IPS-11a (cell line): ENCODE data around the gene HLA-DRA.
"Not testable (repeated sequence)": the region's sequence is repeated elsewhere in the genome, so short reads cannot be mapped to it uniquely, and the experiment has no call there.

Experiments
- H3K4me3 ChIP-seq: one replicate; pipeline ENCODE4 v1.5.1; 2013; ENCODE audit warnings: low read depth, low read length, control low read depth

HLA-DRA gene

DNA sequence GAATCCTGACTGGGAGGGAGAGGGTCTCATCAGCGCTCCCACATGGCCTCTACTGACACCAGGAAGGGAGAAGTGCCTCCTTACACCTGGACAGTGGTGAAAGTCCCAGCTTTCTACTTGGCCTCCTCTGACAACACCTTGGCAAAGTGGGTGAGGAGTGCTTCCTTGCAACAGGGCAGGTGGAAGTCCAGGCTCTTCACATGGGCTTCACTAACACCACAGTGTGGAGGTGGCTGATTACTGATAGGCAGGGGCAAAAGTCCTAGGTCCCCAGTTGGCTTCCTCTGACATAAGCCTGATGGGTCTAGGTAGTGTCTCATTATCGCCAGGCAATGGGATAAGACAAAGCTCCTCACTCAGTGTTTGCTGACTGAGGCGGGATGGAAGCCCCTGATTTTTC, 9.5 kb upstream of the HLA-DRA start:
- H3K4me3 ChIP-seq, result no peak overlapping the region

DNA sequence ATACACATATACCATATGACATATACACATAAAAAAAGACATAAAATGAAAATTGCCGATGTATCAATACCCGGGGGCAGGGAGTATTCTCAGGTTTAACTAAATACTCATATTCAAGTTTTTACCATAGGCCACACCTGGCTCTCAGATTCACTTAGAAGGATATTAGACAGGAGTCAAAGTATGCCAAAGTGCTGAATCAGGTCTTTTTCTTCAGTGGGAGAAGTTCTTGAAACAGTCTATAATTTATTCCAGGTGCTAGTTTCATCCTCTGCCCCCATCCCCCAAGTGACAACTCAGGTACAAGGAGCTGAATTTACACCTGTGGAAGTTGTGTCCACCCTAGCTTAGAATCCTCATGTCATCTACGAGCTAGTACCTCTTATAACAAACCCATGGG, 8.5 kb upstream of the HLA-DRA start:
- no peak overlapping the region for H3K4me3 ChIP-seq

DNA sequence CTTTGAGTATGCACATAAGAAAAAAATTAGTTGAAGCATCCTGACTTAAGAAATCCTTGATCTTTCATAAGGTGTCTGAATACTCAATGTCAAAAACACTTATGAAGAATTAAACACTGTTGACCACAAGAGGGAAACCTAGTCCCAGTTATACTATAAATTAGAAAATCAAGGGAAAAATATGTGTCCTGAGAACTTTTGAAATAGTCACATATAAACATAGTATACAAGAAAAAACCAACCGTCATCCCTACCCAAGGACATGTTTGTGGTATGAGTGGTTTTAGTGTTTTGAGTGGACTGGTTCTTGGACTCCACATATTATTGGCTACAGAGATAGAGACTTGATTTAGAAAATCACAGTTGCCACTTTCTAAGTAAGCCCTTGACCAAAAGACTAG, 7.6 kb upstream of the HLA-DRA start:
- no peak overlapping the region for H3K4me3 ChIP-seq

DNA sequence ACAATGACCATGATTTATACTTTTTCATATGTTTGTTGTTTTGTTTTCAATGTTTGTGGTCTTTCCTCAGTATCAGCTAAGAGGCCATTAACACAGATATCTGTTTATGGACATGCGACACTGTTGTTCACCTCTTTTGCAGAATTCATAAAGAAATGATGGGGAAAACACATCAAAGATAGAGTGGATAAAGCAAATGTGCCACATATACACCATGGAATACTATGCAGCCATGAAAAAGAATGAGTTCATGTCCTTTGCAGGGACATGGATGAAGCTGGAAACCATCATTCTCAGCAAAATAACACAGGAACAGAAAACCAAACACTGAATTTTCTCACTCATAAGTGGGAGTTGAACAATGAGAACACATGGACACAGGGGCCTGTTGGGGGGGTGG, 5.7 kb upstream of the HLA-DRA start:
- not testable (repeated sequence) for H3K4me3 ChIP-seq

DNA sequence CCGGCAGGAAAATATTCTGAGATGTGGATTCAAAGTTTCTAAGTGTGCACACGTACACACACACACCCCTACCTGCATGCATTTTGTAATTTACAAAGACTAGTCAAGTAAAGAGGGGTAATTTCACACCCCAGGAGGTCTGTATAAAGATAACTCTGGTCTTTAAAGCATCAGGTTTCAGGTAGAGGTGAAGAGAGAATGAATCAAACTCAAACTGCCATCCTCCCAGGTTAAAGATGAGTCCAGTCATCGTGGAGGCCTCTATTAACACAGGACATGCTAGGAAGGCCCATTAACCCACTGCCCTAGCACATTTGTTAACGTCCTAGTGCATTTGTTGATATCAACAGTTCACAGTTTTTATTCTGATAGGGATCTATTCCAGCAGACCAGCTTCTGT, 3.5 kb upstream of the HLA-DRA start:
- H3K4me3 ChIP-seq, result no peak overlapping the region

DNA sequence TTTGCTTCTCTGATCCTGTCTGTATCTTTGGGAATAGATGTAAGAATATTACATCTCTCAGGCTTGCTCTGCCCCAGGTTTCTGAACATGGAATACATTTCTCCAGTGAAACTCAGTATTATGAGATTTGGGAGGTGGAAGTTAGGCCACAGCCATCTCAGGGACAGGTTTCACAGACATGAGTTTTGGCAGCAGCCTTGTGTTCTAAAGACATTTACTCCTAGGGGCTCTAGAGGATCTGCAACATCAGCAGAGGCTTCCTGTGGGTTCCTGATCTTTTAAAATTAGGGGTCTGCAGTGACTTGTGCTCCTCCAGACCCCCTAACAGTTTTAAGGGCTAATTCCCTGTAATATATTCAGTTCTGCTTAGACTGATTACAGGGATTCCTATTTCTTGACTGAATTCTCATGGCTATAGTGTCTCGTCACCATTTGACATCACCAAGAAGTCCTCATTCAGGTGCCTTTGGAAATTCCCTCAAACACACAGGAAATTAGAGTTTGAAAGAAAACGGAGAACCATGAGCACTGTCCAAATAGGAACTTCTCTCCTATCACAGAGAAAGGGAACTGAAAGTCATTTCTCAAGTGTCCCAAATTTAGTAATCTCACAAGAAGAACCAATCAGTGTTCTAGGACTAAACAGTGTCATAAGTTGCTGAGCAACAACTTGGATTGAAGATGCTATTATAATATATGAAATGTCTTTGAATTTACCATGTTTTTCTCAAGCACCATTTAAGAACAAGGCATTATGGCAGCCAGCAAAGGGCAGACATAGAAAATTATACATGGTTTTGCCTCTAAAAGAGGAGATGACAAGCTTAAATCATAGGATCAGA, 2.5 kb upstream of the HLA-DRA start:
- no peak overlapping the region for H3K4me3 ChIP-seq

DNA sequence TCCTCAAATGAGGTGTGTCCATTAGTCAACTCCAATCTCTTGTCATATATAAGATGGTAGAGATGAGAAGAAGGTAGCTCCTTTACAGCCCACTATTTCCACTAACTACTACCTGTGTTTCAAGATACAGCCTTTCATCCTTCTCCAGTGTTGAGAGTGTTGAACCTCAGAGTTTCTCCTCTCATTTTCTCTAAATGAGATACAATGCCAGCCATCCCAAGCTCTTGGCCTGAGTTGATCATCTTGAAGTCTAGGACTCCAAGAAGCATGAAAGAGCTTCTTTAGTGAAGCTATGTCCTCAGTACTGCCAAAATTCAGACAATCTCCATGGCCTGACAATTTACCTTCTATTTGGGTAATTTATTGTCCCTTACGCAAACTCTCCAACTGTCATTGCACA, 548 bp upstream of the HLA-DRA start:
- H3K4me3 ChIP-seq, result no peak overlapping the region

DNA sequence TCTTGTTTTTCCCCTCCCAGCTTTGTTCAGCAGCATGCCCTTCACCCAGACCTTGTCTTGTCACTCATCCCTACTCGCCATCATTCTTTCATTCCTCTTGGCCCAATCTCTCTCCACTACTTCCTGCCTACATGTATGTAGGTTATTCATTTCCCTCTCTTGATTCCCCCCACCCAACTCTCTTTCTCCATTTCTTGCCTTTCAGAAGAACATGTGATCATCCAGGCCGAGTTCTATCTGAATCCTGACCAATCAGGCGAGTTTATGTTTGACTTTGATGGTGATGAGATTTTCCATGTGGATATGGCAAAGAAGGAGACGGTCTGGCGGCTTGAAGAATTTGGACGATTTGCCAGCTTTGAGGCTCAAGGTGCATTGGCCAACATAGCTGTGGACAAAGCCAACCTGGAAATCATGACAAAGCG, 2.6 kb downstream of the HLA-DRA start:
- no peak overlapping the region for H3K4me3 ChIP-seq

DNA sequence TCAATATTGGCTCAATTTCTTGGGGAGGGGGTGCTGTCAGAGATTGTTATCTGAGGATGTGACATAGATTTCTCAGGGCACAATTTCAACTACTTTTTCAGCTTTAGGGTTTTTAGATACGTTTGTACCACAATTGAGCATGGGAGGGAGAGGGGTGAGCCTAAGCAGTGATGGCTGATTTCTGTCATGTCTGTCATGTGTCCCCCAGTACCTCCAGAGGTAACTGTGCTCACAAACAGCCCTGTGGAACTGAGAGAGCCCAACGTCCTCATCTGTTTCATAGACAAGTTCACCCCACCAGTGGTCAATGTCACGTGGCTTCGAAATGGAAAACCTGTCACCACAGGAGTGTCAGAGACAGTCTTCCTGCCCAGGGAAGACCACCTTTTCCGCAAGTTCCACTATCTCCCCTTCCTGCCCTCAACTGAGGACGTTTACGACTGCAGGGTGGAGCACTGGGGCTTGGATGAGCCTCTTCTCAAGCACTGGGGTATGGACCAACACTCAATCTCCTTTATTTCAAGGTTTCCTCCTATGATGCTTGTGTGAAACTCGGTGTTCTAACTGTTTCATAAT, 3.4 kb downstream of the HLA-DRA start:
- H3K4me3 ChIP-seq, result no peak overlapping the region

DNA sequence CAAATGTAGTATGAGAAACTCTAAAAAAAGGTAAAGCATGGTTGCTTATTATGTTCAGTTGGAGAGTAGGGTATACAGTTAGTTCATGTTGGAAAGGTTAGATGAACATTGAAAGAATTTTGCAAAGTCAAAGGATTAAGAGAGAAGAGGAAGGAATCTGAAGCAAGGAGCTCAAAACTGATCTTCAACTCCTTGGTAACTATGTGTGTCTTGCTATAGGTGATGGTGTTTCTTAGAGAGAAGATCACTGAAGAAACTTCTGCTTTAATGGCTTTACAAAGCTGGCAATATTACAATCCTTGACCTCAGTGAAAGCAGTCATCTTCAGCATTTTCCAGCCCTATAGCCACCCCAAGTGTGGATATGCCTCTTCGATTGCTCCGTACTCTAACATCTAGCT, 4.7 kb downstream of the HLA-DRA start:
- no peak overlapping the region for H3K4me3 ChIP-seq

DNA sequence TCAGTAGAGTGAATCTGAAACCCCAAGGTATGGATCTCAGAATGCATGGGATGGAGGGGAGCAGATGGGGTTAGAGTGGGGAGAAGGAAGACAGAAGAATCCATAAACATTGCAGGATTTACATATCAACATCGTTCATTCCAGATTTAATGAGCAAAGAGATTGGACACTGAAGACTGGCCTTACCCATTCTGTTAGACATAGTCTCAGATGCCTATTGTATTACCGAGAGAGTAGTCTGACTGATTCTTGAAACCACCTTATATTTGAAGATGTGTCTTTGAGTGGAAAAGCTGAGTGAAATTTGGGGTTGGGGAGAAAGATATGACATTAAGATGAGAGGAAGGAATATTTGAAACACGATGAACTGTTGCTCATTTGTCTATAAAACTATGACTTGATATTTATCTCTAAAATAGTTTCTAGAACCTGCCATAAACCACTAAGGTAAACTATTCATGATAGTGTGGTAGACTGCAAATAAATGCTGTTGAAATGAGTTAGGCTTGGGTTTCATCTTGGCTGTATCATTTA, 5.7 kb downstream of the HLA-DRA start:
- H3K4me3 ChIP-seq, result no peak overlapping the region

DNA sequence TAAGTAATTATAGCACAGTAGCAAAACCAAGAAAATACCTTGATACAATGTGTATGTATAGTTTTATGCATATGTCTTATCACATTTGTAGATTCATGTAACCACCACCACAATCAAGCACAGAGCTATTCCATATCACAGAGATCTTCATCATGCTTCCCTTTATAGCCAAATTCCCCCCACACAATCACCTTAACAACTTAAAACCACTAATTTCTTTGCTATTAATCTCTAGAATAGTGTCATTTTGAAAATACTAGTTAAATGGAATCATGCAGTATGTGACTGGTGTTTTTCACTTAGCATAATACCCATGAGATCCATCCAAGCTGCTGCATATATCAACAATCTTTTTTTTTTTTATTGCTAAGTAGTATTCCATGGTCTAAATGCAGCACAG, 8.2 kb downstream of the HLA-DRA start:
- no peak overlapping the region for H3K4me3 ChIP-seq

DNA sequence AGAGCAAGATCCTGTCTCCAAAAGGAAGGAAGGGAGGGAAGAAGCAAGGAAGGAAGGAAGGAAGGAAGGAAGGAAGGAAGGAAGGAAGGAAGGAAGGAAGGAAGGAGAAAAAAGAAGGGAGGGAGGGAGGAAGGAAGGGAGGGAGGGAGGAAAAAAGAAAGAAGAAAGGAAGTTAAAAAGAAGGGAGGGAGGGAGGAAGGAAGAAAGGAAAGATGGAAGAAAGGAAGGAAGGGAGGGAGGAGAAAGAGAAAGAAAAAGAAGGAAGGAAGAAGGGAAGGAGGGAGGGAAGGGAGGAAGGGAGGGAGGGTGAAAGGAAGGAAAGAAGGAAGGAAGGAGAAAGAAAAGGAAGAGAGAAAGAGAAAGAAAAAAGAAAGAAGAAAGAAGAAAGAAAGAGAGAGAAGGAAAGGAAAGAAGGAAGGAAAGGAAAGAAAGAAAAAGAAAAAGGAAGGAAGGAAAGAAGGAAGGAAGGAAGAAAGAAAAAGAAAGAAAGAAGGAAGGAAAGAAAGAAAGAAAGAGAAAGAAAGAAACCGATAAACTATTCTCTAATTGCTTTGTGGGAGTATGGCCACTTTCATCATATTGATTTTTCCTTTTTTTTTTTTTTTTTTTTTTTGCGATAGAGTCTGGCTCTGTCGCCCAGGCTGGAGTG, 9.5 kb downstream of the HLA-DRA start:
- H3K4me3 ChIP-seq, result no peak overlapping the region

DNA sequence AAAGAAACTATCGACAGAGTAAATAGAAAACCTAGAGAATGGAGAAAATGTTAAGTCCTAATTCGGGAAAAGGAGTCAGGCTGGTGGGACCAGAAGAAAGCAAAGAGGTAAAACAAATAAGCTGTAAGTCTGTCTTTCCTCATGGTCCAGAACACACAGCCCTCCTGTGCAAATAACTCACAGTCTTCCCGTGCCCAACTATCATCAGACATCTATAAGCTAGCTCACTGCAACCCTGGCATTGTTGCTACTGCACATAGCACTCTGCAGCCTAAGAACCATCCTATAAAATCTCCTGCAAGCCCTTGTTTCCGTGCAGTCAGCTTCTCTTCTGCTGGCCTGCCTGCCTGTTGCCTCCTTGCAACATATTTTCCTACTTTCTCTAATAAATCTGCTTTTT, 17.4 kb downstream of the HLA-DRA start:
- no peak overlapping the region for H3K4me3 ChIP-seq

DNA sequence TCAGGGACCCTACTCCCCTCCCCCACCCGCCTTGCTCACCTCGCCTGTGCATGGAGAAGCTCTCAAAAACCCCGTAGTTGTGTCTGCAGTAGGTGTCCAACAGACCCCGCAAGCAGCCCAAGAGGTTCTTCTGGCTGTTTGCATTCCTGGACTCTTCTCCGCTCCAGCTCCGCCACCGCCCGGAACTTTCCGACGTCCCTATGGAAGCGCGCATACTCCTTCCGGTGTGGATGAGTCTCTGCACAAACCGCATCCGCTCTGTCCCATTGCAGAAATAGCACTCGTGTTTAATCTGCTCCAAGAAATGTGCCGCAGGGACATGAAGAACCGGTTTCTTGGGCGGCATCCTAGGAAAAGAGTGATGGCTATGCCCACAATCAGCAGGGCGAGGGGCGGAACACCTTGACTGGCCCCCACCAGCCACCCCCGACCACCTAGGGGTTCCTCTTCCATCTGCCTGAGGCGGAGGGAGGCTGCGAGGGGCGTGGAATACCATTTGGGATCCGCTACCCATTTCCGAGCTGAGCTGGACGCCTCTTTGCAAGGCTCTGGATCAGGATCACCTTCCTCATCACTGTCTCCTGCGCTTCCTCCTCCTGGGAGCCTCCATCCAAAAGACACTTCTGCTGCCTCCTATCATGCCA, 20.2 kb downstream of the HLA-DRA start:
- no peak overlapping the region for H3K4me3 ChIP-seq

DNA sequence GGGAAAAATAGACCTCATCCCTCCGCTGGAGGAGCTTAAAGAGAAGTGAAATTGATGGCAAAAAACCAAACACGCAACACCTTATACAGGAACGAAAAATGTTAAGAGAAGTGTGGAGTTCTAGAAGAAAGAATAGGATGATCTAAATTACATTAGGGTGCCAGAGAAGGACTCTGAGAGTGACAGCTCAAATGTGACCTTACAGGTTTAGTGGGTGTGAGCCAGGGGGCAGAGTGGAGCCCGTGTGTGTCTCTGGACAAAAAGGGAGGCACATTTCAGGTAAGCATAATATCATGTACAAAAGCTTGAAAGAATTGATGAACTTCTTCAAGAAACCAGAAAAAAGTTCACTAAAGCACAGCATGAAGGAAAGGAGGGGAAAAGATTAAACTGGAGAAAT, 20.8 kb downstream of the HLA-DRA start:
- no peak overlapping the region for H3K4me3 ChIP-seq

DNA sequence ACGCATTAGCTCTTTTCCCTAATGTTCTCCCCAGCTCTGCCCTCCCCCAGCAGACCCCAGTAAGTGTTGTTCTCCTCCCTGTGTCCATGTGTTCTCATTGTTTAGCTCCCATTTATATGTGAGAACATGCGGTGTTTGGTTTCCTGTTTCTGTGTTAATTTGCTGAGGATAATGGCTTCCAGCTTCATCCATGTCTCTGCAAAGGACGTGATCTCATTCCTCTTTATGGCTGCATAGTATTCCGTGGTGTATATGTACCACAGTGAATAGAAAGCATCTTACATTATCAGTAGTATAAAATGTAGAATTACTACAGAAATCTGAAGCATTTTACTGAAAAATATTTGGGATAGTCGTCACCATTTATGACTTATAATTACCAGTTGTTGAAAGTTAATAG, 21.8 kb downstream of the HLA-DRA start:
- H3K4me3 ChIP-seq, result no peak overlapping the region

DNA sequence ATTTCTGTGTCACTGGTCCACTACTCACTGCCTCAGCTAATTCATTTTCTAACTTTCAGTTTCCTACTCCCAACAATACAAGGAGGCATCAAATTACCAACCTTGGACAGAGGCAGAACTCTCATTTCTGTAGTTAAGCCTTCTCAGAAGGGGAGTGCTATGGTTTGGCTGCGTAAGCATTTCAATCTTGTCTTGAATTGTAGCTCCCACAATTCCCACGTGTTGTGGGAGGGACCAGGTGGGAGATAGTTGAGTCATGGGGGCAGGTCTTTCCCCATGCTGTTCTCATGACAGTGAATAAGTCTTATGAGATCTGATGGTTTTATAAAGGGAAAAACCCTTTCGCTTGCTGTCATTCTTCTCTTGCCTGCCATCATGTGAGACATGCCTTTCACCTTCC, 22.9 kb downstream of the HLA-DRA start:
- no peak overlapping the region for H3K4me3 ChIP-seq

DNA sequence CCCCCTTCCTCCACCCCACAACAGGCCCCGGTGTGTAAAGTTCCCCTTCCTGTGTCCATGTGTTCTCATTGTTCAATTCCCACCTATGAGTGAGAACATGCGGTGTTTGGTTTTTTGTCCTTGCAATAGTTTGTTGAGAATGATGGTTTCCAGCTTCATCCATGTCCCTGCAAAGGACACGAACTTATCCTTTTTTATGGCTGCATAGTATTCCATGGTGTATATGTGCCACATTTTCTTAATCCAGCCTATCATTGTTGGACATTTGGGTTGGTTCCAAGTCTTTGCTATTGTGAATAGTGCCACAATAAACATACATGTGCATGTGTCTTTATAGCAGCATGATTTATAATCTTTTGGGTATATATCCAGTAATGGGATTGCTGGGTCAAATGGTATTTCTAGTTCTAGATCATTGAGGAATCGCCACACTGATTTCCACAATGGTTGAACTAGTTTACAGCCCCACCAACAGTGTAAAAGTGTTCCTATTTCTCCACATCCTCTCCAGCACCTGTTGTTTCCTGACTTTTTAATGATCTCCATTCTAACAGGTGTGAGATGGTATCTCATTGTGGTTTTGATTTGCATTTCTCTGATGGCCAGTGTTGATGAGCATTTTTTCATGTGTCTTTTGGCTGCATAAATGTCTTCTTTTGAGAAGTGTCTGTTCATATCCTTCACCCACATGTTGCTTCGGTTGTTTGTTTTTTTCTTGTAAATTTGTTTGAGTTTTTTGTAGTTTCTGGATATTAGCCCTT, 28.2 kb downstream of the HLA-DRA start:
- H3K4me3 ChIP-seq, result not testable (repeated sequence)

DNA sequence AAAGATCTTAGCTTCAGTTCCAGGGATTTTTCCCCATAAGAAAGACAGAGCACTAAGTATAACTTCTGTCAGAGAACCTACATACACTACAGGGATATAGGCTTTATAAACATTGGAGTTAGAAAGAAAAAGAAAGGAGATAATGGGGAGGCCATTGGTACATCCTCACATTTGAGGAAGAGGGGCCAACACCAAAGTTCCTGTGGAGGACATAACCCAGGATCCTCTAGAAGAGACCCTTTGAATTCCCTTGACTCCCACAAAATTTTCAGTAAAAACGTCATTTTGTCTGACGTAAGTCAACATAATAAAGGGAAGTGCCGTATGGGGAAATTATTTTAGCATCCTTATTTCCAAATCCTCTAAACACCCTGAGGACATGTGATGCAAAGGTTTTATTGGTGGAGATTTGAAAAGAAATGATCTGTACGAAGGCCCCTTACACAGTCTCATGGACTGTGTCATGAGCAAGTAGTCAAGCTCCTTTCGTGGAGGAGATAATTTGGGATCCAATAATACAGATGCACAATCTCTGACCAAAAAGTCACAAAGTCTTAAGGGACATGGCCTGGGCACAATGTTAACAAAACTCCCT, 33.2 kb downstream of the HLA-DRA start:
- H3K4me3 ChIP-seq, result no peak overlapping the region
